HepG2 (cell line): ENCODE results near the gene VEZF1. TPM values are rescaled to one million over a fixed set of nuclear protein-coding genes. Genes with fewer than 3 reads are reported as not detected.

Experiments used
- ARNT ChIP-seq: fragments of 450-650 bp; IDR thresholded peaks from 2 replicates; pipeline ENCODE4 v1.6.1; 2017
- CBX2 ChIP-seq, 2 experiments: fragments of 200-600 bp in 1 of 2; sonication (generic); formaldehyde crosslinking in 1 of 2; IDR thresholded peaks; 2 replicates each; pipeline versions ENCODE4 v1.7.0 to v1.8.1; 2018 to 2022; ENCODE audit warnings: low read depth in 2 of 2, low read length in 1 of 2, mild to moderate bottlenecking in 1 of 2, missing genetic modification reagents in 1 of 2
- CREM ChIP-seq, 2 experiments: sonication (generic) in 1 of 2; formaldehyde crosslinking in 1 of 2; IDR thresholded peaks; 2 replicates each; pipeline versions ENCODE4 v1.4.0 to v1.6.1; 2016 to 2020; ENCODE audit warnings: antibody characterized with exemption in 1 of 2, mild to moderate bottlenecking in 1 of 2, missing genetic modification reagents in 1 of 2
- EHMT2 ChIP-seq: fragments of 200-600 bp; sonication (generic); IDR thresholded peaks from 2 replicates; pipeline ENCODE4 v1.7.0; 2017; ENCODE audit warnings: antibody characterized with exemption, low read depth, low read length, borderline replicate concordance
- GLI4 ChIP-seq: sonication (generic); formaldehyde crosslinking; IDR thresholded peaks from 2 replicates; pipeline ENCODE4 v1.5.1; 2020; ENCODE audit warnings: missing genetic modification reagents, mild to moderate bottlenecking, moderate library complexity, borderline replicate concordance
- KLF6 ChIP-seq: IDR thresholded peaks from 2 replicates; pipeline ENCODE4 v1.8.0; 2016; ENCODE audit warnings: missing biosample characterization, missing genetic modification reagents
- MTERF4 ChIP-seq: sonication (generic); formaldehyde crosslinking; IDR thresholded peaks from 2 replicates; pipeline ENCODE4 v1.8.0; 2023; ENCODE audit warnings: mild to moderate bottlenecking, missing genetic modification reagents
- NFKBIZ ChIP-seq: IDR thresholded peaks from 2 replicates; pipeline ENCODE4 v1.6.1; 2018; ENCODE audit warnings: missing genetic modification reagents, missing compliant biosample characterization
- NR2F2 ChIP-seq: IDR thresholded peaks from 2 replicates; pipeline ENCODE4 v1.6.1; 2012; ENCODE audit warnings: low read depth, inconsistent platforms, borderline replicate concordance
- RBM22 ChIP-seq: fragments of 200-400 bp; formaldehyde crosslinking; optimal IDR thresholded peaks from 2 replicates; pipeline ENCODE3; 2017; ENCODE audit warnings: mild to moderate bottlenecking, low read length, moderate library complexity
- RBM39 ChIP-seq: fragments of 200-400 bp; formaldehyde crosslinking; IDR thresholded peaks from one replicate; pipeline ENCODE4 v1.6.1; 2018; ENCODE audit warnings: antibody characterized with exemption, mild to moderate bottlenecking, low read depth, low read length; ENCODE audit not compliant: poor library complexity, severe bottlenecking
- RORA ChIP-seq: sonication (generic); formaldehyde crosslinking; IDR thresholded peaks from 2 replicates; pipeline ENCODE4 v1.5.0; 2020; ENCODE audit warnings: mild to moderate bottlenecking, missing genetic modification reagents, moderate library complexity
- ZMYM4 ChIP-seq: sonication (generic); formaldehyde crosslinking; IDR thresholded peaks from 2 replicates; pipeline ENCODE4 v1.8.1; 2023; ENCODE audit warnings: mild to moderate bottlenecking, missing genetic modification reagents
- ZNF512B ChIP-seq: sonication (generic); formaldehyde crosslinking; IDR thresholded peaks from 2 replicates; pipeline ENCODE4 v1.5.1; 2020; ENCODE audit warnings: missing genetic modification reagents, mild to moderate bottlenecking, borderline replicate concordance
- ZNF577 ChIP-seq: sonication (generic); formaldehyde crosslinking; IDR thresholded peaks from 2 replicates; pipeline ENCODE4 v1.4.0; 2020; ENCODE audit warnings: mild to moderate bottlenecking, low read depth, missing genetic modification reagents, borderline replicate concordance
- ZNF766 ChIP-seq: sonication (generic); formaldehyde crosslinking; IDR thresholded peaks from 2 replicates; pipeline ENCODE4 v1.5.0; 2020; ENCODE audit warnings: missing genetic modification reagents, borderline replicate concordance
- ZNF781 ChIP-seq: sonication (generic); formaldehyde crosslinking; IDR thresholded peaks from 2 replicates; pipeline ENCODE4 v1.5.1; 2020; ENCODE audit warnings: borderline replicate concordance, mild to moderate bottlenecking, missing genetic modification reagents; ENCODE audit errors: not compliant biosample characterization
- ZSCAN25 ChIP-seq: sonication (generic); formaldehyde crosslinking; IDR thresholded peaks from 2 replicates; pipeline ENCODE4 v1.8.0; 2022; ENCODE audit warnings: mild to moderate bottlenecking, missing genetic modification reagents
- polyA plus RNA-seq, 8 experiments: library from polyadenylated mRNA; depleted of rRNA in 3 of 8; stranded (reverse) in 7 of 8; unstranded in 1 of 8; fragments of >200 nt; fragmentation: Illumina TruSeq in 4 of 8; extraction: Trizol in 4 of 8; gene quantifications; 2 replicates each; pipeline versions ENCODE4 v1.2.1 to v1.2.3, GENCODE V29; 2011 to 2016; ENCODE audit warnings: low read depth in 4 of 8, missing spikeins in 1 of 8, mixed read lengths in 1 of 8; ENCODE audit not compliant: insufficient read depth in 1 of 8
- total RNA-seq, 5 experiments: library from RNA; depleted of rRNA; stranded (reverse); fragments of >200 nt; fragmentation: Illumina TruSeq; extraction: Trizol; gene quantifications; 2 replicates each; pipeline ENCODE4 v1.2.3, GENCODE V29; 2016; ENCODE audit warnings: low read depth in 1 of 5
- TF ChIP-seq, protein P1 (sequence below): sonication (generic); formaldehyde crosslinking; IDR thresholded peaks from 2 replicates; pipeline ENCODE4 v1.4.0; 2020; ENCODE audit warnings: missing genetic modification reagents
- TF ChIP-seq, protein P2 (sequence below): sonication (generic); formaldehyde crosslinking; IDR thresholded peaks from 2 replicates; pipeline ENCODE4 v1.4.0; 2020; ENCODE audit warnings: missing genetic modification reagents, borderline replicate concordance
- TF ChIP-seq, protein P3 (sequence below): sonication (generic); formaldehyde crosslinking; IDR thresholded peaks from 2 replicates; pipeline ENCODE4 v1.5.1; 2020; ENCODE audit warnings: missing genetic modification reagents, mild to moderate bottlenecking, borderline replicate concordance
- TF ChIP-seq, protein P4 (sequence below): sonication (generic); formaldehyde crosslinking; IDR thresholded peaks from 2 replicates; pipeline ENCODE4 v1.8.0; 2022; ENCODE audit warnings: mild to moderate bottlenecking, missing genetic modification reagents, moderate library complexity

The VEZF1 gene
- total and polyA plus RNA-seq, 2 of the 13 experiments (the other 11 are each of a cell fraction or from before 2014, with no cell fraction given): 45.9 to 49.7 TPM

GRCh38 chr17:57938061-57938502 lies 50.0 kb downstream of the VEZF1 start (continued):
- TF ChIP-seq, protein P1, sequence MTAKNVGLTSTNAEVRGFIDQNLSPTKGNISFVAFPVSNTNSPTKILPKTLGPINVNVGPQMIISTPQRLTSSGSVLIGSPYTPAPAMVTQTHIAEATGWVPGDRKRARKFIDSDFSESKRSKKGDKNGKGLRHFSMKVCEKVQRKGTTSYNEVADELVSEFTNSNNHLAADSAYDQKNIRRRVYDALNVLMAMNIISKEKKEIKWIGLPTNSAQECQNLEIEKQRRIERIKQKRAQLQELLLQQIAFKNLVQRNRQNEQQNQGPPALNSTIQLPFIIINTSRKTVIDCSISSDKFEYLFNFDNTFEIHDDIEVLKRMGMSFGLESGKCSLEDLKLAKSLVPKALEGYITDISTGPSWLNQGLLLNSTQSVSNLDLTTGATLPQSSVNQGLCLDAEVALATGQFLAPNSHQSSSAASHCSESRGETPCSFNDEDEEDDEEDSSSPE (CRISPR knock-in tag): no peak
- TF ChIP-seq EHMT2 (no peak), KLF6 (0 out of 2 replicates have a peak, but pooled peaks have one; percentile 56), GLI4 (CRISPR knock-in tag) (no peak), ARNT (no peak), NR2F2 (peak; percentile 60; the same call in 1 of the 2 replicates), RBM22 (no peak), RBM39 (no peak), MTERF4 (no peak), ZNF781 (CRISPR knock-in tag) (no peak), ZNF512B (CRISPR knock-in tag) (no peak), ZSCAN25 (CRISPR knock-in tag) (no peak), ZNF577 (CRISPR knock-in tag) (no peak), CREM (IDR thresholded peaks at IDR 0.05) (peak; percentile 88), CREM (CRISPR knock-in tag; IDR thresholded peaks at IDR 0.05) (no peak), ZNF766 (CRISPR knock-in tag) (no peak), RORA (CRISPR knock-in tag) (no peak), ZMYM4 (CRISPR knock-in tag) (peak; percentile 54; the same call in 1 of the 2 replicates), CBX2 (IDR thresholded peaks at IDR 0.05; ENCODE audit: low read depth, low read length) (no peak), CBX2 (CRISPR knock-in tag; IDR thresholded peaks at IDR 0.05; ENCODE audit: low read depth) (no peak), NFKBIZ (CRISPR knock-in tag) (no peak)
- TF ChIP-seq, protein P2, sequence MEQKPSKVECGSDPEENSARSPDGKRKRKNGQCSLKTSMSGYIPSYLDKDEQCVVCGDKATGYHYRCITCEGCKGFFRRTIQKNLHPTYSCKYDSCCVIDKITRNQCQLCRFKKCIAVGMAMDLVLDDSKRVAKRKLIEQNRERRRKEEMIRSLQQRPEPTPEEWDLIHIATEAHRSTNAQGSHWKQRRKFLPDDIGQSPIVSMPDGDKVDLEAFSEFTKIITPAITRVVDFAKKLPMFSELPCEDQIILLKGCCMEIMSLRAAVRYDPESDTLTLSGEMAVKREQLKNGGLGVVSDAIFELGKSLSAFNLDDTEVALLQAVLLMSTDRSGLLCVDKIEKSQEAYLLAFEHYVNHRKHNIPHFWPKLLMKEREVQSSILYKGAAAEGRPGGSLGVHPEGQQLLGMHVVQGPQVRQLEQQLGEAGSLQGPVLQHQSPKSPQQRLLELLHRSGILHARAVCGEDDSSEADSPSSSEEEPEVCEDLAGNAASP (CRISPR knock-in tag): peak; percentile 92
- TF ChIP-seq, protein P3, sequence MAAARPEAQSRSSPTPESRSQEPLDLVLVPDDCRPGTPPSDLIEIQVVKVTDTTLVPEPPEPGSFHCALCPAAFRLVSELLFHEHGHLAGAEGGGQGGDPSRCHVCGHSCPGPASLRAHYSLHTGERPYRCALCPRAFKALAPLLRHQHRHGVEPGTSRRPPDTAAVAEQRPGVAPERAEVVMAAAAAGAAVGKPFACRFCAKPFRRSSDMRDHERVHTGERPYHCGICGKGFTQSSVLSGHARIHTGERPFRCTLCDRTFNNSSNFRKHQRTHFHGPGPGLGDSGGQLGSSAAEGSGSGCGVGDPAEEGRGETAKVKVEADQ: no peak
- TF ChIP-seq, protein P4, sequence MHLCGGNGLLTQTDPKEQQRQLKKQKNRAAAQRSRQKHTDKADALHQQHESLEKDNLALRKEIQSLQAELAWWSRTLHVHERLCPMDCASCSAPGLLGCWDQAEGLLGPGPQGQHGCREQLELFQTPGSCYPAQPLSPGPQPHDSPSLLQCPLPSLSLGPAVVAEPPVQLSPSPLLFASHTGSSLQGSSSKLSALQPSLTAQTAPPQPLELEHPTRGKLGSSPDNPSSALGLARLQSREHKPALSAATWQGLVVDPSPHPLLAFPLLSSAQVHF: no peak
